CD4-positive, alpha-beta memory T cell (primary cell): ENCODE measurements around the gene HTRA1. TPM values are rescaled to one million over a fixed set of nuclear protein-coding genes. Genes with fewer than 3 reads are reported as not detected.

Experiments used
- CTCF ChIA-PET: fragments of 350-600 bp; sonication (Branson Sonifier 250); formaldehyde crosslinking; loops from one replicate; lab custom pipeline; 2021; ENCODE audit warnings: inconsistent platforms; ENCODE audit not compliant: partially characterized antibody; lab: Charles Lee
- POLR2A ChIA-PET: fragments of 350-600 bp; sonication (Branson Sonifier 250); formaldehyde crosslinking; loops from one replicate; lab custom pipeline; 2021; ENCODE audit not compliant: partially characterized antibody; lab: Charles Lee
- DNase-seq, 5 donors: peaks; one replicate each; pipeline versions ENCODE4 v3.0.0 to v3.0.0-alpha.2; 2020 to 2022; ENCODE audit warnings: mixed read lengths in 1 of 5
- H3K27ac ChIP-seq: one replicate; pipeline ENCODE4 v1.7.0; 2013; ENCODE audit warnings: low read depth, low read length
- H3K27me3 ChIP-seq: 2 replicates; pipeline ENCODE4 v1.7.0; 2013; ENCODE audit warnings: mild to moderate bottlenecking, low read length, moderate library complexity; ENCODE audit not compliant: insufficient read depth
- H3K36me3 ChIP-seq: 2 replicates; pipeline ENCODE4 v1.7.0; 2013; ENCODE audit warnings: mild to moderate bottlenecking, low read length, moderate library complexity; ENCODE audit not compliant: insufficient read depth
- H3K4me1 ChIP-seq: 2 replicates; pipeline ENCODE4 v1.7.0; 2013; ENCODE audit warnings: mild to moderate bottlenecking, low read length, moderate library complexity; ENCODE audit not compliant: insufficient read depth
- H3K4me3 ChIP-seq, 2 donors: one replicate each; pipeline ENCODE4 v1.7.0; 2013; ENCODE audit warnings: low read length in 2 of 2, mild to moderate bottlenecking in 1 of 2
- H3K9me3 ChIP-seq, 2 donors: one replicate each; pipeline ENCODE4 v1.7.0; 2013; ENCODE audit warnings: low read length in 2 of 2, control low read depth in 1 of 2; ENCODE audit not compliant: control insufficient read depth in 1 of 2
- H3K27ac Mint-ChIP-seq, 7 donors: one replicate each; pipeline ENCODE4 v1.8.0; 2020 to 2021; ENCODE audit warnings: mixed read lengths in 7 of 7, mild to moderate bottlenecking in 6 of 7, inconsistent platforms in 3 of 7, moderate library complexity in 3 of 7
- H3K27me3 Mint-ChIP-seq, 2 donors: one replicate each; pipeline ENCODE4 v1.8.0; 2020 to 2021; ENCODE audit warnings: mixed read lengths in 2 of 2
- H3K36me3 Mint-ChIP-seq, 2 donors: one replicate each; pipeline ENCODE4 v1.8.0; 2020 to 2021; ENCODE audit warnings: mixed read lengths in 2 of 2, inconsistent platforms in 1 of 2, mild to moderate bottlenecking in 1 of 2
- H3K4me1 Mint-ChIP-seq, 4 donors: one replicate each; pipeline ENCODE4 v1.8.0; 2020 to 2021; ENCODE audit warnings: mixed read lengths in 4 of 4, mild to moderate bottlenecking in 1 of 4
- H3K4me3 Mint-ChIP-seq, 8 donors: one replicate each; pipeline ENCODE4 v1.8.0; 2020 to 2021; ENCODE audit warnings: mixed read lengths in 8 of 8, mild to moderate bottlenecking in 7 of 8, moderate library complexity in 6 of 8, inconsistent platforms in 3 of 8
- H3K9me3 Mint-ChIP-seq, 8 donors: one replicate each; pipeline ENCODE4 v1.8.0; 2020 to 2021; ENCODE audit warnings: mixed read lengths in 8 of 8, mild to moderate bottlenecking in 5 of 8, inconsistent platforms in 3 of 8, moderate library complexity in 1 of 8
- intact Hi-C: fragments of 100-400 bp; cut with micrococcal nuclease; formaldehyde crosslinking; loops from one replicate; pipeline ENCODE4 v1.15.1; 2023
- polyA plus RNA-seq, 2 donors: library from polyadenylated mRNA; unstranded; fragments of 300-500 nt; fragmentation: Illumina TruSeq; gene quantifications; one replicate each; pipeline ENCODE4 v1.2.3, GENCODE V29; 2021
- total RNA-seq, 2 experiments: library from RNA; stranded (reverse); gene quantifications; one replicate each; pipeline ENCODE4 v1.2.3, GENCODE V29; 2021

The HTRA1 gene
- total and polyA plus RNA-seq, 4 experiments from 2014 or later: 0.17 to 0.21 TPM; not detected in 2

DNA sequence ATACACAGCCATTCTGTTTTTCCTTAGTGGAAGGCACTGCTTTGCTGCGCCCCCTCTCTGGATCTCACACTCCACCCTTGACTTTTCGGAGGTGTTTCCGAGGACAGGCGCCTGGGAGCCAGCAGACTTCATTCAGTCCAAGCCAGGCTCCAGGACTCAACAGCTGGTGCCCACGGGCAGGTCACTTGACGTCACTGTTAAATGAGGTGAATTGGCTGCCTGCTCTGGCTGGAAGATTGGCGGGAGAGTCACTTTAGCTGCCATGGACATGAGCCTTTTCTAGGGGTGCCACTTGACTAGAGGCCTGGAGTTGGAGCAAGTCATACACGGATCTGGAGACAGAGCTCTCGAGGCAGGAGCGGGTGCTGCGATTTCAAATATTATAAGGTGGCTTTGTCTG, 3.2 kb downstream of the HTRA1 start:
- Mint-ChIP-seq H3K4me3 (peak overlapping the region in 1 of 8 donors; percentile 43), H3K27ac (no peak overlapping the region), H3K9me3 (no peaks in the 10 kb centered on the region), H3K27me3 (peaks cover 18 to 27% of the 10 kb centered on the region in 2 donors), H3K36me3 (peaks cover 0 to 4% of the 10 kb centered on the region in 2 donors), H3K4me1 (peaks cover 10 to 31% (median 16%) of the 10 kb centered on the region in 4 donors)
- ChIA-PET POLR2A (no interaction called here), CTCF (no interaction called here)
- H3K4me3 ChIP-seq: no peak overlapping the region
- H3K27ac ChIP-seq: no peak overlapping the region
- H3K36me3 ChIP-seq: no peaks in the 10 kb centered on the region
- intact Hi-C loops: loop anchor here (5.0 kb wide), 1 partner anchor 53 kb away; no protein-coding TSS in a partner anchor
- peaks cover 25% of the 10 kb centered on the region for H3K4me1 ChIP-seq
- no peaks in the 10 kb centered on the region for H3K9me3 ChIP-seq
- peaks cover 12% of the 10 kb centered on the region for H3K27me3 ChIP-seq
- DNase-seq: no peak

DNA sequence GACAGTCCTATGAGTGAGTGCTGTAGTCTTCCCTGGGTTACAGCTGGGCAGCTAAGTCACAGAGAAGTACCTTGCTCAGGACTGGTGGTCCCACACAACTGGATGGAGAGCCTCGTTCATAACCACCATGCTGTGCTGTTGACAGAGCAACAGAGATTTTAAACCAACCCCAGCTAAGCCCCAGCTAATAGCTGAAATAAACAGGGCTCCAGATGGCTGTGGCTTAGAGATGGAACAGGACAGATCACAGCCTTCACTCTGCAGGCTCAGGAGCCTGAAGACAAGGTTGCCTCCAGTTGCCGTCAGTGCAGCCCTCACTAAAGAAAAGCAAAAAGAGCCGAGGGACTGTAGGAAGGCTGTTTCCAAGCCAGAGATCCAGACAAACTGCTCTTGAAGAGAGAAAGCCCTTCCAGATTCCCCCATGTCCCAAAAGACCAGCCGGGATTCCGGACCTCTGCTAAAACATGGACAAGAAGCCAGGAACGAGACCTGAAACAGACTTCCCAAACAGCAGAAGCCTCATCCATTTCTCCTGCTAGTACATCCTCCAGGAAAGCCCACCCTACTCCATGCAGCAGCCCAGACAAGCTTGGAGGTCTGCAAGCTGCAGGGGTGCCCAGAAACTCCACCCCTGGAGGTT, 4.2 kb downstream of the HTRA1 start:
- intact Hi-C loops: no loop called here
- DNase-seq: no peak
- no peak overlapping the region for H3K27ac Mint-ChIP-seq
- CTCF ChIA-PET: no interaction called here
- peaks cover 10 to 23% (median 15%) of the 10 kb centered on the region in 4 donors for H3K4me1 Mint-ChIP-seq
- no peaks in the 10 kb centered on the region for H3K9me3 Mint-ChIP-seq
- peaks cover 18% of the 10 kb centered on the region for H3K4me1 ChIP-seq
- H3K9me3 ChIP-seq: no peaks in the 10 kb centered on the region
- H3K4me3 Mint-ChIP-seq: no peak overlapping the region
- no peak overlapping the region for H3K27ac ChIP-seq
- H3K36me3 Mint-ChIP-seq: peaks cover 0 to 4% of the 10 kb centered on the region in 2 donors
- H3K27me3 ChIP-seq: peaks cover 3% of the 10 kb centered on the region
- peaks cover 16 to 23% of the 10 kb centered on the region in 2 donors for H3K27me3 Mint-ChIP-seq
- no peaks in the 10 kb centered on the region for H3K36me3 ChIP-seq
- POLR2A ChIA-PET: no interaction called here
- H3K4me3 ChIP-seq: no peak overlapping the region

DNA sequence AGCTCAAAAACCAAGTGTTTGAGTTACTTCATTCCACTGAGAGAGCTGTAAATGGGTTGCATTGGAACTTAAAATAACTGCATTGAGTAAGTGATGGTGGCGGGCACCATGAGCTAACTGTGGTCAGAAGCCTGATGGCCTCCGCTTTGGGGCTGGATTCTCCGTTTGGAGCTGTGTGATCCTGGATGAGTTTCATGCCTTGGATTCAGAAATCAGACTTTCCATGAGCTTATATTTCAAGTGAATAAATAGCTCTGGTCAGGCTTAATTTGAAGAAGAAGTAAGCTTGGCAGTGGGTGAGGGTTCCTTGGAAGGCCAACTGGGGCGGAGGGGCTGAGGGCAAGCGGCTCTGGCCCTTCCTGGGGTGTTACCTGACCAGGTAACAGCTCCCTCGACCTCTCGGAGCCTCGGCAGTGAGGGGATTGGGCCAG, 5.6 kb downstream of the HTRA1 start:
- no peaks in the 10 kb centered on the region for H3K9me3 Mint-ChIP-seq
- intact Hi-C loops: no loop called here
- H3K27me3 ChIP-seq: no peaks in the 10 kb centered on the region
- ChIA-PET CTCF (interaction anchor here (0.7 to 1.2 kb wide), 3 partner anchors 12 to 124 kb away, joined by 3 to 4 read pairs (median 3); no protein-coding TSS in a partner anchor), POLR2A (interaction anchor here (1.6 kb wide), 1 partner anchor 12 kb away, joined by 3 read pairs; no protein-coding TSS in a partner anchor)
- no peak overlapping the region for H3K4me3 ChIP-seq
- H3K36me3 Mint-ChIP-seq: peaks cover 0 to 4% of the 10 kb centered on the region in 2 donors
- peaks cover 11% of the 10 kb centered on the region for H3K4me1 ChIP-seq
- H3K4me1 Mint-ChIP-seq: peaks cover 8 to 19% (median 12%) of the 10 kb centered on the region in 4 donors
- DNase-seq: no peak
- no peaks in the 10 kb centered on the region for H3K9me3 ChIP-seq
- no peak overlapping the region for H3K4me3 Mint-ChIP-seq
- H3K27me3 Mint-ChIP-seq: peaks cover 16 to 22% of the 10 kb centered on the region in 2 donors
- H3K27ac ChIP-seq: no peak overlapping the region
- H3K36me3 ChIP-seq: no peaks in the 10 kb centered on the region
- H3K27ac Mint-ChIP-seq: no peak overlapping the region

- Histone ChIP-seq H3K4me1 (peaks cover 4% of the 10 kb centered on the region), H3K27ac (no peak overlapping the region), H3K9me3 (no peaks in the 10 kb centered on the region), H3K36me3 (no peaks in the 10 kb centered on the region), H3K27me3 (no peaks in the 10 kb centered on the region), H3K4me3 (no peak overlapping the region)
- Mint-ChIP-seq H3K4me3 (no peak overlapping the region), H3K27me3 (peaks cover 11 to 17% of the 10 kb centered on the region in 2 donors), H3K9me3 (no peaks in the 10 kb centered on the region), H3K4me1 (peaks cover 4 to 15% (median 7%) of the 10 kb centered on the region in 4 donors), H3K27ac (no peak overlapping the region), H3K36me3 (peaks cover 0 to under 1% of the 10 kb centered on the region in 2 donors)
- no peak for DNase-seq
- ChIA-PET POLR2A (interaction anchor here (1.6 kb wide), 1 partner anchor 11 kb away, joined by 3 read pairs; no protein-coding TSS in a partner anchor), CTCF (no interaction called here)
- intact Hi-C loops: no loop called here
Observed at GRCh38 chr10:122467701-122468100, 6.3 kb downstream of the HTRA1 start.

GRCh38 chr10:122468307-122468925, 7.1 kb downstream of the HTRA1 start:
- ChIA-PET CTCF (interaction anchor here (0.9 to 2.7 kb wide), 2 partner anchors 82 to 97 kb away, joined by 3 to 11 read pairs; no protein-coding TSS in a partner anchor), POLR2A (no interaction called here)
- intact Hi-C loops: no loop called here
- DNase-seq: no peak
- Histone ChIP-seq H3K27ac (no peak overlapping the region), H3K4me3 (no peak overlapping the region), H3K4me1 (no peaks in the 10 kb centered on the region), H3K9me3 (no peaks in the 10 kb centered on the region), H3K36me3 (no peaks in the 10 kb centered on the region), H3K27me3 (no peaks in the 10 kb centered on the region)
- Mint-ChIP-seq H3K4me1 (peaks cover 0 to 9% (median 2%) of the 10 kb centered on the region in 4 donors), H3K9me3 (no peaks in the 10 kb centered on the region), H3K4me3 (no peak overlapping the region), H3K27ac (no peak overlapping the region), H3K36me3 (no peaks in the 10 kb centered on the region), H3K27me3 (peaks cover 4 to 14% of the 10 kb centered on the region in 2 donors)

DNA sequence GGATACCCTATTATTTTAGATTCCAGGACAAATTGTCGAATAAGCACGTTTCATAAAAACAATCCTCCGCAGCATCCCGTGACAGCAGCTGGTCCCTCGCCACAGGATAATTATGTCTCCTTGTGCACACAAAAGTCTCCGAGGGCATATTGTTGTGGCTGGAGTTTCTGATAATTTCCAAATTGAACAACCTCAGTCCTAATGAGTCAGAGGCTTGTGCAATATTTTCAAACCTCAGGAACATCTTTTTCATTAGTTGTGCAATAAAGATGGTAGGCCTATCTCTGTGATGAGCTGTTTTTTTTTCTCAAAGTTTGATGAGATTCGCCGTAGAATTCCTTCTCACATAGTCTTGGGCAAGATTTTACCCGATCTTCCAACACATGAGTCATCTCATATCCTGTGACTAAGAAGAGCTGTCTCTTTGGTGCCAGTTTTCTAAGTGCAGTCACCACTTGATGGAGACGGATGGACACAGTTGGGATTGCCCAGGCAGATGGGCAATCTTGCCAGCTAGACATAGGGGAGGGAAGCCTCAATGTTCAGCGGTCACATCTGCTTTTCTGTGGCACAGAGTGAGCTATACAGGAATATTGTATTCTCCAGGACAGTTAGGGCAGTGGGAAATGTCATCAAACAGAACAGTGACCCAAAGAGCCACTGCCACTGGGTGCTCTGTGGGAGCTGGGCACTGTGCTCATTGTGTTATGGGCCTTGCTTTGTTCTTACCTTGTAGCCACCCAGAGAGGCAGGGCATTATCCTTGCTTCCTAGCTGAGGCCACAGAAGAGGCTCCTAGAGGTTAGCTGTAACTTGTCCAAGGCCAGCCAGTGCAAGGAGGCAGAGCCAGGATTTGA, 7.8 kb downstream of the HTRA1 start:
- peaks cover 2 to 9% of the 10 kb centered on the region in 2 donors for H3K27me3 Mint-ChIP-seq
- POLR2A ChIA-PET: no interaction called here
- DNase-seq: no peak

More for the DNA sequence above, 7.8 kb downstream of the HTRA1 start:
- no peak overlapping the region for H3K27ac Mint-ChIP-seq
- H3K9me3 ChIP-seq: no peaks in the 10 kb centered on the region
- no peaks in the 10 kb centered on the region for H3K36me3 ChIP-seq
- peaks cover 0 to 5% (median under 1%) of the 10 kb centered on the region in 4 donors for H3K4me1 Mint-ChIP-seq
- H3K36me3 Mint-ChIP-seq: no peaks in the 10 kb centered on the region
- intact Hi-C loops: no loop called here
- H3K27ac ChIP-seq: no peak overlapping the region
- H3K4me3 ChIP-seq: no peak overlapping the region
- no peaks in the 10 kb centered on the region for H3K27me3 ChIP-seq
- H3K9me3 Mint-ChIP-seq: no peaks in the 10 kb centered on the region
- CTCF ChIA-PET: interaction anchor here (0.9 to 2.7 kb wide), 2 partner anchors 82 to 97 kb away, joined by 3 to 11 read pairs; no protein-coding TSS in a partner anchor
- H3K4me3 Mint-ChIP-seq: no peak overlapping the region
- H3K4me1 ChIP-seq: no peaks in the 10 kb centered on the region
